ENCODE data around the gene BACE2.

- no peak for TF ChIP-seq CTCF (IDR thresholded peaks at IDR 0.05; ENCODE audit: borderline replicate concordance, extremely low read depth, low read length, poor library complexity, severe bottlenecking)
- TF ChIP-seq EZH2 (IDR thresholded peaks at IDR 0.05; ENCODE audit: borderline replicate concordance, low read depth, low read length, severe bottlenecking), result no peak
Measured at GRCh38 chr21:41241341-41241740, 73.4 kb downstream of the BACE2 start.
